DND-41 (cell line): Measurements from ENCODE around the gene LRRC27.

Experiments used
- EZH2 ChIP-seq: IDR thresholded peaks from 3 replicates; pipeline ENCODE4 v1.6.1; 2012; ENCODE audit warnings: borderline replicate concordance, low read depth, mild to moderate bottlenecking, moderate library complexity, low read length, inconsistent platforms; ENCODE audit not compliant: severe bottlenecking
- TF ChIP-seq, protein P1 (sequence below): IDR thresholded peaks from 2 replicates; pipeline ENCODE4 v1.5.1; 2012; ENCODE audit warnings: borderline replicate concordance, low read length, moderate library complexity, mild to moderate bottlenecking; ENCODE audit not compliant: poor library complexity, severe bottlenecking; ENCODE audit errors: extremely low read depth

DNA sequence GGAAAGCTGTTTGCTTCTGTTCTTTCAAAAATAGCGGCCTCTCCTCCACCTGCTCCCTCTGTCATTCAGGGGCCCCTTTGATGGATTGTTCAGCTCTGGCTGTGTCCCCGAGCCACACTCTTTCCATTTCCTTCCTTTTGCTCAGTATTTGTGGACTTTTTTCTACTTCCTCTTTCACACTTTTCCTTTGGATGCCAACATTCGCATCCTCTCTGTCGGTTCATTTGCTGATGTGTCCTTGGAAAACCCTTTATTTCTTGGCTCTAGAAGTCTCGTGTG is 53.3 kb downstream of the LRRC27 start:
- no peak for TF ChIP-seq EZH2
- TF ChIP-seq, protein P1, sequence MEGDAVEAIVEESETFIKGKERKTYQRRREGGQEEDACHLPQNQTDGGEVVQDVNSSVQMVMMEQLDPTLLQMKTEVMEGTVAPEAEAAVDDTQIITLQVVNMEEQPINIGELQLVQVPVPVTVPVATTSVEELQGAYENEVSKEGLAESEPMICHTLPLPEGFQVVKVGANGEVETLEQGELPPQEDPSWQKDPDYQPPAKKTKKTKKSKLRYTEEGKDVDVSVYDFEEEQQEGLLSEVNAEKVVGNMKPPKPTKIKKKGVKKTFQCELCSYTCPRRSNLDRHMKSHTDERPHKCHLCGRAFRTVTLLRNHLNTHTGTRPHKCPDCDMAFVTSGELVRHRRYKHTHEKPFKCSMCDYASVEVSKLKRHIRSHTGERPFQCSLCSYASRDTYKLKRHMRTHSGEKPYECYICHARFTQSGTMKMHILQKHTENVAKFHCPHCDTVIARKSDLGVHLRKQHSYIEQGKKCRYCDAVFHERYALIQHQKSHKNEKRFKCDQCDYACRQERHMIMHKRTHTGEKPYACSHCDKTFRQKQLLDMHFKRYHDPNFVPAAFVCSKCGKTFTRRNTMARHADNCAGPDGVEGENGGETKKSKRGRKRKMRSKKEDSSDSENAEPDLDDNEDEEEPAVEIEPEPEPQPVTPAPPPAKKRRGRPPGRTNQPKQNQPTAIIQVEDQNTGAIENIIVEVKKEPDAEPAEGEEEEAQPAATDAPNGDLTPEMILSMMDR = no peak
